HG03469 (cell line): ENCODE data around the gene RNF215.
"Not testable (repeated sequence)": the region's sequence is repeated elsewhere in the genome, so short reads cannot be mapped to it uniquely, and the experiment has no call there.

Source experiments
- ATAC-seq: cut with Tn5 transposase; IDR thresholded peaks from one replicate; pipeline ENCODE4 v1.9.1; 2021; ENCODE audit warnings: mild to moderate bottlenecking, moderate library complexity, moderate number of reproducible peaks; ENCODE audit not compliant: unreplicated experiment

The RNF215 gene

DNA sequence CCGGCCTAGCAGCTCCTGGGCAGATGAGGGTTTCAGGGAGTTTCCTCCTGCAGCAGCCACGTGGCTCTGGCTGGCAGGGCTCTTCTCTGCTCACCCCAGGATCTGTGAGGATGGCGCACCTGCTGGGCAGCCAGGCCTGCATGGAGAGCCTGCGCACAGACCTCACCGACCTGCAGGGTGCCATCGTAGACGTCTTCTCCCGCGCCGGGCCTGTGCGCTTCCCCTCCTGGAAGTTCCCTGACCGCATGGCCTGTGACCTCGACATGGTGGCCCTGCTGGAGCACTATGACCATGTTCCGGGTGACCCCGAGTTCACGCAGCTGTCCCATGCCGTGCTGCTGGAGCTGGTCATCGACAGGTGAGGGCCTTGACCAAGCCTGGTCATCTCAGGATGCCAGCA, 21.3 kb downstream of the RNF215 start:
- ATAC-seq, result no peak

DNA sequence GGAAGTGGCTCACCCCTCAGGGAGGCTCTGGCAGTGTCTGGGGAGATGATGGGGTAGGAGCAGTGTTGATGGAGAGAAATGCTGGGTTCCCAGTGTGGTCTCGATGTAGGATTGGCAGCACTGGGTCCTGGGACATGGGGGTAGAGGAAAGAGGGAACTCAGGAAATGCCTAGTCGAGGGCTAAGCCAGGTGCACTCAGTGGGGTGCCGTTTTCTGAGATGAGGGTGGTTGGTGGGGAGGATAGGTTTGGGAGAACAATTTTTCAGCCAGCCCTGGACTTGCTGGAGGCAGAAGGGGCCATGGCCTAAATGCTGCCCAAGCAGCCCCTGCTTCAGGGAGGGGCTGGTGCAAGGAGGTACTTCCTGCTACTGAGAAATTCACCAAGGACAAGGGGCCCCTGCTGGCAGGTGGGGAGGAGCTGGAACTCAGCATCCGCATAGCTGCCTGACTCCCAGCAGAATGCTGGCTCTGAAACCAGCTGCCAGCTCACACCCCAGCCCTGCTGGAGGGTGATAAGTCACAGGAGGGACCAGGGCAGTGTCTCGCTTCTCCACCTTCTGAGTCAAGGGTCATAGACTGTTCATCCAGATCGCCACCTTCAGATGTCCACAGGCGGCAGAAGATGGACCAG, 24.4 kb downstream of the RNF215 start:
- ATAC-seq, result no peak

DNA sequence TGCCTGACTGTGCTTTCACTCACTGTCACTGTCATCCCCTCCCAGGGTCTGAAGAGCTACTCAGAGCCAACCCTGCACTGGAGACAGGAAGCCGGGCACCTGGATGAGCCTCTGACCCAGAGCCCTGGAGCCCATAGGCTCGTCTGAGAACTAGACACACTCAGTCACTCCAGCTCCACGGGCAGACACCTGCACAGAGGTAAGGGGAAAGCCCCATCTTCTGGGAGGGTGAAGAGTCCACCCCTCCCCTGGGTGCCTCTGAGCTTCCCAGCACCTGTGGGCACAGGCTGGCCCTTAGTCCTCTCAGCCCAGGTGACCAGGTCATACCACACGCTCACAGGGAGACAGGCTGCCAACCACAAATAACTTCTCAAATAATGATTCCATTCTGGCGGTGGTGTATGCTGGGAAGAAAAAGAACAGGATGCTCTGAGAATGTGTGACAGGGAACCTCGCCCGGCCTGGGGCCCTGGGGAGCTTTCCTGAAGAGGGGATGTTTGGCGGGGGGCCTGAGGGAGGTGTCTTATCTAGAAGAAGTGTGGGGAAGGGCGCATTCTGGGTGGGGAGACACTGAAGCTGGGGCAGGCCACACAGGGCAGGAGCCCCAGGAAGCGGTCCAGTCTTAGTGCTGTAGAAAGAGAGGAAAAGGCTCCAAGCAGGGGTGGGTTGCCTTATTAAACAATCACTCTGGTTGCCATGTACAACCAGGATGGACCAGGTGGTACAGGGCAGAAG, 25.1 kb downstream of the RNF215 start:
- ATAC-seq, result no peak

DNA sequence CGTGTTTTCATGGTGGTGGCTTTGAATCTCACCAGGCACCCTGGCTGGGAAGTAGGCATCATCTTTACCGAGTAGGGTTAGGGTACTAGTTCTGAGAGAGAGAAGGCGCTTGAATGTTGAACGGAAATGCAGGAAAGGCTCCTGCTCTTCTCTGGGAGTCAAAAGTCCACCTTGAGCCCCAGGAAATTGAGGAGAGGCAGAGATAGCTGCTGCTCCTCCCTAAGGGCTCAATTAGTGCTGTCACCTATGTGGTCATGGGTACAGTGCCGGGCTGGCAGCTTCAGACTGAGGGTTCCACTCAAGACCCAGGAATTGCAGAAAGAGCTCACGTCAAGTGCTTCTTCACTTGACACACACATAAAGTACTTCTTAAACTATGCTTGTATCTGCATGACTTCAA, 28.7 kb downstream of the RNF215 start:
- no peak for ATAC-seq

DNA sequence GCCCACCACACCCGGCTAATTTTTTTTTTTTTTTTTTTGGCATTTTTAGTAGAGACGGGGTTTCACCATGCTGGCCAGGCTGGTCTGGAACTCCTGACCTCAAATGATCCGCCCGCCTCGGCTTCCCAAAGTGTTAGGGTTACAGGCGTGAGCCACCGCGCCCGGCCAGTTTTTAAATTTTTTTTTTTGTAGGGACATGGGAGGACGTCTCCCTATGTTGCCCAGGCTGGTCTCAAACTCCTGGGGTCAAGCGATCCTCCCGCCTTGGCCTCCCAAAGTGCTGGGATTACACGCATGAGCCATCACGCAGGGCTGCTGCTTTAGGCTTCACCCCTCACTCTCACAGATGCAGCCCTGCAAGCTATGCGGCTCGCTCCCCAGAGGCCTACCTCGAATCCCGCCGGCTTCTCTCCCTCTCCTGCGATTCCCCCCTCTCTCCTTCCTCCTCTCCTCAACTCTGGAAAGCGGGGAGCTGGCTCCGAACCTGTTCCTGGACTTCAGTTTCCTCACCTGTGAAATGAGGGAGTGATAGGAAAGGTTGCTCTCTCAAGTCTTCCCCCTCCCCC, 29.5 kb downstream of the RNF215 start:
- ATAC-seq, result no peak

DNA sequence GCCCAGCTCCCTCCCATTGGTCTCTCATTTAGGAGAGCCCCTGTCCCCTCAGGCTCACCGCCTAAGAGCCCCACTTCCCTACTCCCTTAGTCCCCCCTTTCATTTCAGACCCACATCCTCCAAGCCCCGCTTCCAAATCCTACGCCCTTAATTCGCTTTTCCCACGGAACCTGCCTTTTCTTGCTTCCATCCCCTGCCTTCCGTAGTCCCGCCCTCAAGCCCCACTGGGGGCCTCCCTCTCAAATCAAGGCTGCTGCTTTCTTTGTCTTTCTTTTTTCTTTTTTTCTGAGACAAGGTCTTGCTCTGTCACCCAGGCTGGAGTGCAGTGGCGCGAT, 30.0 kb downstream of the RNF215 start:
- ATAC-seq, result no peak

DNA sequence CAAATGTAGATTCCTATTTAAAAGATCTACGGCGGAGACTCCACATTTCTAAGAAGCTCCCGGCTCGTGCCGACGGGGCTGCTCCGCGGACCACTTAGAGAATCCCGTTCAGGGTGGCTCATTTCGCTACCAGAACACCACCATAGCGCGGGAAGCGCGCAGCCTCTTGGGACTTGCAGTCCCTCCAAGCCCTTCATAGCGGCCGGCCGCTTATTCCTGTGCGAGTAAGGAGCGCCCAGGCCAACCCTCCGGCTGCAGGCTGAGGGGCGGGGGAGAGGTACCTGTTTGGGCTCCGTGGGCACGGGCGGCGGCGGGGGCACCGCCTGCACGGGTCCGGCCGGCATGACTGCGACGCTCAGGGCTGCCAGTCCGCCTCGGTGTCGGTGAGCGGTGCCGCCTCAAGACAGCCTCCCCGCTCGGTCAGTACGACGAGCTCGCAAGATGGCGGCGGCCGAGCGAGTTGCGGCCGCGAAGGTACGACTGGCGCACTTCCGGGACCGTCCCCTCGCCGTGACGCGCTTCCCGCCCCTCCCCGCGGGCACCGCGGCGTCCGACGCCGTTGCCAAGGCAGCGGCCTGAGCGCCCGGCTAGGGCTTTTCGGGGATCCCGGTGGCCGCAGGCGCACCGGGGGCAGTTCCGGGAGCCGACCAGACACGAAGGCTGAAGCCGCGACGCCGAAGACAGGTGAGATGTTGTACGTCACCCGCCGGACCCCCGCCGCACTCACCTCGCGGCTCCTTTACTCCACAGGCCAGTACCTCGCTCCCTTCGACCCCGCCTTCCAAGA, 30.6 kb downstream of the RNF215 start, which contains the start of the genes CCDC157 and SF3A1:
CCDC157 (plus strand) TSS at position 559 of the 787 bp plus-strand sequence. CDS start 8,994 bp downstream, outside the sequence.
SF3A1 (minus strand) TSS at position 446 of the 787 bp plus-strand sequence; CDS start at position 344, 102 bp downstream.
- ATAC-seq, result peak; percentile 76

DNA sequence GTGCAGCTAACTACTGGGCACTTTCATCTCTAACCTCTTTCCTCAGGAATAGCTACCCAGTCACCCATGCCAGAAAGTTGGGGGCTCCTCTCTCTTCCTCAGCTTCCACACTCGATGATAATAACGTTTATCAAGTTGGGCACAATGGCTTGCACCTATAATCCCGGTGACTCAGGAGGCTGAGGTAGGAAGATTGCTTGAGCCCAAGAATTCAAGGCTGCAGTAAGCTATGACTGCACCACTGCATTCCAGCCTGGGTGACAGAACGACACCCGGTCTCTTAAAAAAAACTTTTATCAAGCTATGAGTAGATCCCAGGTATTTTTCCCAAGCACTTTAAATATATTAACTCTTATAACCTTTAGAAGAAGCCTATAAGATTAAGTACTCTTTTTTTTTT, 32.6 kb downstream of the RNF215 start:
- ATAC-seq, result no peak

DNA sequence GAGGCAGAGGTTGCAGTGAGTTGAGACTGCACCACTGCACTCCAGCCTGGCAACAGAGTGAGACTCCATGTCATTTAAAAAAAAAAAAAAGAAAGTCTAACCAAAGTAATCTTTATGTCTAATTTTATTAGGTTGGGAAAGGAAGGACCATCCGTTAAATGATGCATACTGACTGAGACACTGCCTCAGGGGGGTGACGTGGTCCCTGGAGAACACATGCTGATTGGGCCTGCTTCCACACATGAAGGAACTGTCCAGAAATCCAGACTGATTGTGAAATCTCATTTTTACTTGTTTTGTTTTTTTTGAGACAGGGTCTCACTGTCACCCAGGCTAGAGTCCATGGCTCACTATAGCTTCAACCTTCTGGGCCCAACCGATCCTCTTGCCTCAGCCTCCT, 36.0 kb downstream of the RNF215 start:
- no peak for ATAC-seq

DNA sequence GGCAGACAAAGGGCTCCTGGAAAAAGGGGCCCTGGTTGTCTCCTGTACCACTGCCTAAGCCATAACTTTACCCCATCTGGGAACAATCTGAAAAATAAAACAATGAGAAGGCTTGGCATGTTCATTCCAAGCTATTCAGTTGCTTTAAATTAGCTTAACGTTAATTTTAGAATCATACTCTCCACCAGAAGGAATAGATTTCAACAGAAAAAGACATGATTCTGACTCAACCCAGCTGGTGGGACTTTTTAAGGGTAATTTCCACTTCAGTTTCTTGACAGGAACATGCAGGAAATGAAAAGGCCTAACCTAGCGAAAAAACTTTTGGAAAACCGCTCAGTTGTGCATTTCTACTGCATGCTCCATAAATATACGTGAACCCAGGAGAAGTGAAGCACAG, 38.4 kb downstream of the RNF215 start:
- ATAC-seq, result no peak

DNA sequence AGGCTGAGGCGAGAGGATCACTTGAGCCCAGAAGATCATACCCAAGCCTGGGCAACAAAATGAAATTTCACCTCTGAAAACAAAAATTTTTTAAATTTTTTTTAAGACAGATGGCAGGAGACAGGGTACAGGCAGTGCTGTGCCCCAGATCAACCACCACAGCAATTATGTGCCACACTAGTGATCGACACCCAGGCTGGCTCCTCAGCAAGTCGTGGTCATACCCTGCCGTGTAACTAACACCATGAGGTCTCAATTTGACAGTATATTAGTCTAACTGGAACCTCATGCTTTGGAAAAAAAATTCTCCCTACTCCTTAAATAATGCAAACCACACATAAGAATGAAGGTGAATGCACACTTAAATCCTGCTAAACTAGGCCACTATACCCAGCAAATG, 38.8 kb downstream of the RNF215 start:
- no peak for ATAC-seq

DNA sequence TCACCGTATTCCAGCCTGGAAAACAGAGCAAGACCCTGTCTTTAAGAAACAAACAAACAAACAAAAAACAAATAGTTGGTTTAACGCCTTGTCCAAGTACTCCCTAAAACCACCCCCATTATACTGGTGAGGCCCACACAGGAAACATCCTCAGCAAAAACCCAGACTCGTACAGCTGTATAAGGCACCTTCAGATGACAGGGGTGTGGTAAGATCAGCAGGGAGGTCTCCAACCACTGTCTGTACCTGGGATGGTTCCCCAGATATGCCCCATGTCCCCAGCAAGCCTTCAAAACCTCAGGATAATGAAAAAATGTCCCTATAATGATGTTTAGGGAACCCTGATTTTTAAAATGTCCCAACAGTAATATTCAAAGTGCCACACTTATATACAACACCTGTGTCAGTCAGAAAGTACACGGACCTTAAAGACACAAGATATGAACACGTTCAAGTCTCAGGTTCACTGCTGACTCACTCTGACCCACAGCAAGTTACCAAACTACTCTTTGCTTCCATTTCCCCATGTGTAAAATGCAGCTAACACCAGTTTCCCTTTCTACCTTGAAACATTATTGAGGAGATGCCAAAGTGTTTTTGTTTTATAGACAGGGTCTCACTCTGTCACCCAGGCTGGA, 39.8 kb downstream of the RNF215 start:
- ATAC-seq, result no peak

DNA sequence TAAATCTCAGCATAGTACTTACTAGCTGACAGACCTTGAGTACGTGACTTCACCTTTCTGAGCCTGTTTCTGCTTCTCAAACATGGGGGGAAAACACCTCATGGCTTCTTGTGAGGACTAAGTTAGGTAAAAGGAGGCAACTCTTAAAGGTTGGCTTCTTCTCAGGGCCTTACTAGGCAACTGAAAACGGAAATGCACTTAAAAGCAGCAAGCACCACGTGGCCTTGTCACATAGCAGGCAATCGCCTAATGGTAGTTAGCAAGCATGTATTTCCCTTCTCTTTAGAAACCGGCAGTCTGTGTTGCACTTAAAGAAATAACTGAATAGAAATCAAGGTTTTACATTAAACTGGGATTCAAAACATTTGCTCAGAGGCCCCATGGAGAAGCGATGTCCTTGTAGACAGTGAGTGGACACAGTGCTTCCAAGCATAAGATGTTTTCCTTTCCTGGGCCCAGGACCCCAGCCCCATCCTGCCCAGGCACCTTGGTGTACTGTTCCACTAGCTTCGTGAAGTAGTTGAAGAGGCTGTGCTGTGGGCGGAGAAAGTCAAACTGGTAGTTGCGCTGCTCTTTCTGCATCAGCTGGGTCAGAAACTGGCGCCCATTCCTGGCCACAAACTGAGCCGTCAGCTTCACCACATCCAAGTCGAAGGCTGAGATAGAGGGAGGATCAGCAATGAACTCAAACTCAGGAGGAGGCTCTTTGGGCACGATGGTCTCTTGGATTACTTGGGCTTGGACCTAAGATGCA, 42.6 kb downstream of the RNF215 start:
- ATAC-seq, result no peak

DNA sequence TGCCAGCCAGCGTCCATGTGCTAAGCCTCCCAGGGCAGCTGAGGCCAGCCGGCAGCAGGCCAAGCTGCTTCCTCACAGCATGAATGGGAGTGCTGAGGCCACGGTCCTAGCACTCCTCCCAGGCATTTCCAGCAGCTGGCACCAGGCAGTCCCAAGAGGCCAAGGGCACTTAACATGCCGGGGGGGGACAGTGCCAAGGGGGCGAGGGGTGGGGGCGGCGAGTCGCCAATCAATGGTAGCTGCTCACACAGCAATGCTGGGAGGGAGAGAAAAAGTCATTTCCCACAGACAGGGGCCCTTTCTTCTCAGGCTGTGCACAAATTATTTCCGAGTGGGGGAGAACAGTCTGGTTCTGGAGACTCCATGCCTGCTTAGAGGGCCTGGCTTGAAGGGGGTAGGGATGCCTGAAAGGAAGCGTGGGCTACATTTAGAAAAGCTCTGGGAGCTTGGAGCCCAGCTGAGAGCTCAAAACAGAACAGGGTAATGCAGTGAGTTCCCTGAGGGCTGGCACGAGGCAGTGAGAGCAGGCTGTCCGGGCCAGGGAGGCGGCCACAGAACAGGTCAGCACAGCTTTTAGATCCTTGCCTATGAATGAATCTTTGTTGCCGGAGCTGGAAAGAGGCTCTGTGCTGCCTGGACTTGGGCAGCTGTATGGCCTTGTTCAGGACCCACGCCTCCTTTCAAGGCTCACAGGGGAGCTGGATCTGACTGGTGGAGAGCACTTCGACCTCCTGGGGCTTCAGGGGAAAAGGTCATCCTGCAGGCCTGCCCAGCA, 46.1 kb downstream of the RNF215 start:
- ATAC-seq, result no peak

DNA sequence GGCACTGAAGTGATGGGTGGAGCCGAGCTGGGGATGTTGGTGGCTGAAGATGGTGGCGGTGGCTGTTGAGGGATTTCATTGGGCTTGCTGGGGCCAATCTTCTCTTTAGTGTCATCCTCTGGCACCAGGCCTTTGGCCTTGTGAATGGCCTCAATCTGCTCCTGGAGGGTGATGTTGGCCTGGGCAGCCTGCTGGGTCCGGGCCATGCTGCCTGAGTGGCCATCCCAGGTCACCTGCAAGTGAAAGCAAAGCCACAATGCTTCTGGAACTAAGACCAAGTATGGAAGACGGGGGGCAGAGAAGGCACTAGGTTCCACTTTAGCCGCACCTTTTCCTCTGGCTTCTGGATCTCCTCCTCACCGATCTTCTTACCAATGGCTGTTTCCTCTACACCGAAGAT, 48.4 kb downstream of the RNF215 start:
- ATAC-seq, result no peak

DNA sequence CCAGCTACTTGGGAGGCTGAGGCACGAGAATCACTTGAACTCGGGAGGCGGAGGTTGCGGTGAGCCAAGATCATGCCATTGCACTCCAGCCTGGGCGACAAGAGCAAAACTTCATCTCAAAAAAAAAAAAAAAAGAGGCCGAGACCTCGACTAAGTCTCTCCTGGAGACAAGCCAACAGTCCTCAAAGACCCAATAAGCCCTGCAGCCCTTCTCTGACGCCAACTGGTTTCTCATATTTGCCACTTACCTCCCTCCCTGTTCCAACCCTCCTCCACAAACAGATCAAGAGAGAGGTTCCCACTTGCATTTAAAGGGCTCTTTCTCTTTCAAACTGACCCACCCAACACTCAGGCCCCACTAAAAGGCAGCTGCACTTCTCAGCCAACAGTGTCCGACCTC, 48.9 kb downstream of the RNF215 start:
- not testable (repeated sequence) for ATAC-seq

DNA sequence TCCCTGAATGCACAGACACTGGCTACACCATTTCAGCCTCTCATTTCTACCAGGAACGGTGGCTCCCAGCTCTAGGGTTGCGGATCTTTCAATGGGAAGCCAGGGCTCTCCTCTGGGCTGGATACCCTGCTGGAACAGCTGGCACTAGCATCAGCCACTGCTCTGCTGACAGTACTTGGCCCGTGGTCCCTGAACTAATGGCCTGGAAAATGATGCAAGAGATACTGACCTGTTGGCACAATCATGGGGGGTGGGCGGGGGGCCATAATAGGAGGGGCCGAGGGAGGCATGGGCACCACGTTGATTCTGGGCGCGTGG, 49.8 kb downstream of the RNF215 start:
- no peak for ATAC-seq

DNA sequence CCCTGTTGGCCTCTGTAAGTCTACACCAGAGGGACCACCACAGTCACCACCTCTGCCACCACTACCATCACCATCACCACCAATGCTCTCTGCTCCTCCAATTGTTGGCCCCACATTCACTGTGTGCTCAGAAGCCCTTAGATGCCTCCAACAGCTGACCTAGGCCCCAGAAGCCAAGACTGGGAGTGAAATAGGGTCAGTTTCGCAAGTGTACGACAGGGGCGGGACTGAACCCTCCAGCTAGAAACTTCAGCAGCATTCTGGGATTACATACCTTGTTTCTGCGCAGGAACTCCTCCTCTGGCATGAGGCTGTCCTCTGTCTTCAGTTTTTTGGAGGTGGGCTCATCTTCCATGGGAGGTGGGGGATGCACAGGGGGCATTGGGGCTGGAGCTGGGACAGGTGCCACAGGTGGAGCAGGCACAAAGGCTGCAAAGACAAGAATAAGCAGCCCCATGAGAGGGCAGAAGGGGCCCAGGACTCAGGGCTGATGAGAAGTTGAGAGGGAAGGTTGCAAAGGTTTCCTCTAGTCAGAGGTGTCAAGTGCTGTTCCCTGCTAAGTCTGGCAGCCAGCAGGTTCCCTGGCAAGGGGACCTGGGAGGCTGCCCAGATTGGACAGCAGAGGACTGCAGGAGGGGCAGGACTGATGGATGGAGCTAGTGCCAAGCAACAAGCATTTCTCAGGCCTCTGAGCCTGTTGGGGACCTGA, 50.3 kb downstream of the RNF215 start:
- no peak for ATAC-seq

DNA sequence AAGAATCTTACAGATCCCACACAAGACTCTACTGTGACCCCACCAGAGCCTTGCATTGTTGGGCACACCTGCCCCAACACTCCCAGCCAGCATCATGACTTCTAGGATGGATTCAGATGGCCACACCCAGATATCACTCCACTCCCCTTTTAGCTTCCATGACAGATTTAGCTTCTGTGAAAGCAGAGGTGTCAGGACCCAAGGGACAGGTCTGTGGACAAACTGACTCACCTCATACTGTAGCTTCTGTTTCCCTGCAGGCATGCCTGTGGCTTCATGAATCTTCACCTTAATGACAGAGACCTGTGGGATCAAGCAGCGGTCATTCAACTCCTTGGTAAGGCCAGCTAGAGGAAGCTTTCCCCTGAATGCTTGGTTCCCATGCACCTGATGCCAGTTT, 52.0 kb downstream of the RNF215 start:
- no peak for ATAC-seq
